Measurements from ENCODE around the gene HGF.

Gene HGF

DNA sequence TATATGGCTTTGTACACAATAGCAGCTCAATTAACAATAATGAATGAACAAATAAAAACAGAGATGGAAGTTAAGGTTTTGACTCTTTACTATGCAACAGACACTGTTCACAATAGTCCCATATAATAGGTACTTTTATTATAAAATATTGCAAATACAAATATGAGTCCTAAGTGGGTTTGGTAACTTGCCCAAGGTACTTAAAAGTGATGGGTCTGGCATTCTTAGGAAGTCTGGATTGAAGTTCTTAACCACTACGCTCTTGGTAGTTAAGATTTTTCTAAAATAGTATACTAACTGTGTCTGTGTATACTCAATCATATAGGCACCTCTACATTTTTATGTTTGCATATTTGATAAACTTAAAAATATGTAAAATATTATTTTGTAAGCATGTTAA lies 55.5 kb downstream of the HGF start:
- DNase-seq = no peak

DNA sequence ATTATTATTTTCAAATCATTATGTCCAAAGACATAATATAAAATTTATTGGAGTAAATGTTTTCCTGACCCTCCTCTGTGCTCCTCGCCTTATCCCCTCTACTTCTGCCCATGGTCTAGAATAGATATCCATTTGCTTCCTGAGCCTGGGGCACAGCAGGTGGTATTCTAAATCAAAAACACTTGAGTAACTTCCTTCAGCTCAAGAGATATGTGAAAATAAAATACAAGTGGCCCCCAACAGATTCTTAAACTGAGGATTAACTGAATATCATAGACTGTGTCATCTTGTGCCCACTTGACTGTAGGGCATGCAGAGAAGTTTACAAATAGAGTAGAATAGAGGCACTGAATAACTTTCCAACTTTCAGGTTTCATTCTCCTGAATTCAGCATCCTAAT lies 59.1 kb downstream of the HGF start:
- no peak for DNase-seq

DNA sequence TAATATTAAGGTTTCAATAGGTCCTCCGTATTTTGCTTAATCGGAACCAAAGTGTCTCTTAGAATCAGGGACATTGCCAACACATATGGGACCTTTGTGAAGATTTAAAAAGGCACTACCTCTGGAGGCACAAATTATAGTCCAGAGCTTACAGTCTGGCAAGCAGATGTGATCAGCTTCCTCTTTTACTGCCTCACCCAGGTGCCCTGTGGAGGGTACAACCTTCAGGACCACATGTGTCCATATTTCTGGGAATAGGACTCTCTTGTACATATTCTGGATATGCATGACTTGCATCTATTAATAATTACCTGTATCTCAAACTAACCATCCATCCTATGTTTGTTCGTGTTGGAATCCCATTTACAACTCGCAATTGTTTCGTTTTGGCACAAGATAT lies 60.0 kb downstream of the HGF start:
- no peak for DNase-seq

DNA sequence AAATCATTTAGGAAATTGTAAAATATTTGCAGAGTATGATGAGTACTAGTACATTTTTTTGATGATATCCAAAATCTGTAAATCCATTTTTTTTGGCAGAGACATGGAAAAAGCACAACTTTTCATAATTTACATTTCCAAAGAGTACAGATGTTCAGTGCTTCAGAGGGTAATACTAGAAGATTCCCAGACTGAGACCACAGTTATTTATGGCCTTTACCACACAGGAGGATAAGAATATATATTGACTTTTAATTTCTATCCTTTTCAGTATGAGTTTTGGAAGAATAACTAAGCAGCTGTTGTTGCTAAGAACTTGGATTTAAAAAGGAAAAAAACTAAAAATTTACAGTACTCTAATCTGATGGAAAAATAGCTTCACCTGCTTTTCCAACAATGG lies 61.9 kb downstream of the HGF start:
- DNase-seq = no peak

DNA sequence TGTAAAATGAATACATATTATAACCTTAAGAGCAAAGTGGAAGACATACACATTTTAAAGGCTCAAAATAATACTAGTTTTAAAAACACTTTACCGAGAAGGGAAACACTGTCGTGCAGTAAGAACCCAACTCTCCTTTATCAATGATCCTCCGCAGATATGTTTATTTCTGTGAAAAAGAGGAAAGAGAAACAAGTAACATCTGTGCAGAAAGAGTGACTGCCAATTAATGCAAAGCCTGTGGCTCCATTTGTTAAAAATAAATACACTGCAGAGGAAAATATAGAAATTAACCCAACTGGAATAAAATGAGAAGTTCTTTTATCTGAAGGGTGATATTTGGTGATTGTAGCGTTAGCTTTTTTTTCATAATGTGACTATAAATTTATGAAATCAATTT lies 62.7 kb downstream of the HGF start:
- DNase-seq = no peak

DNA sequence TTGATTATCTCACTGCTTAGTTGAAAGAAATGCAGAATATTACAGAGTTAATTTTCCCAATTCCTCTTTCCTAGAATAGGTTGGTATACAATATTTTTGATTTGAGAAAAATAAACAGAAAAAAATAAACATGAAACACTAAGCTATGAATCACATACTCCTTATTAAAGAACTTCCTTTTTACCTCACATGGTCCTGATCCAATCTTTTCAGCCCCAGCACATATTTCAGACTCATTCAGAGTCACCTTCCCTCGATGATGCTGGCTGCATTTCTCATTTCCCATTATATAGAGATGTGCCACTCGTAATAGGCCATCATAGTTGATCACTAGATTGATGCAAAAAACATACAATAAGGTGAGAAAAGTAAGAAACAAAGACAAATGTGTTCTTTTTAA lies 64.6 kb downstream of the HGF start:
- no peak for DNase-seq

DNA sequence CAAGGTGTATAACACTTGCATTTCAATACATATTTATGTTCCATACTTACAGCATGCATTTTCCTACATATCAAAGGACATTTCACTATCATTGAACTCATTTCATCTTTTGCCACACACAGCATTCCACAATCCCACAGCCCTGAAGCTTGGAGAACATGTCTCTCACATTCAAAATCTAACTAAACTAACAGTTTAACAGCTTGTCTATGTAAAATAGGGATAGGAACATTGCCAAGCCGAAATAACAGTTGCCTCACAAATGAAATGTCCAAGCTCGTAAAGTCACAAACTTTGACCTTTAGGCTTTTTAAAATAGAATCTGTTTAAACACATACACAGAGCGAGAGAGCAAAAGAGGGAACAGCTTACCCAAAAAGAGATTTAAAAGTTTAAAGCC lies 65.3 kb downstream of the HGF start:
- no peak for DNase-seq

DNA sequence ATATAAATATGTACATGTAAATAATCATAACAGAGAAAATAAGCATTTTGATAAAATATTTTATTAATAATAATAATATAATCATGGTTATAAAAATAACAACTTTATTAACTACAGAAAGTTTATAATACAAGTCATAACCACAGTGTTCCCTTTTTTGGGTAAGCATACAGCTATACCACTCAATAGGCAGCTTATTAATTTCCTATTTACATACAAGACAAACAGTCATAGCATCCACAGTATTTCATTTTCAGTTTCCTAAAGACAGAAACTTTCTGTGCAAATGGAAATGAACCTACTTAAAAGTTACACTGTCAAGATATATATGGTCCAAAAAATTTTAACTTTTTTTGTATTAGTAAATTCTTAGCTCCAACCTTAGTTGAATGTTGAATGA lies 70.9 kb downstream of the HGF start:
- DNase-seq = no peak

DNA sequence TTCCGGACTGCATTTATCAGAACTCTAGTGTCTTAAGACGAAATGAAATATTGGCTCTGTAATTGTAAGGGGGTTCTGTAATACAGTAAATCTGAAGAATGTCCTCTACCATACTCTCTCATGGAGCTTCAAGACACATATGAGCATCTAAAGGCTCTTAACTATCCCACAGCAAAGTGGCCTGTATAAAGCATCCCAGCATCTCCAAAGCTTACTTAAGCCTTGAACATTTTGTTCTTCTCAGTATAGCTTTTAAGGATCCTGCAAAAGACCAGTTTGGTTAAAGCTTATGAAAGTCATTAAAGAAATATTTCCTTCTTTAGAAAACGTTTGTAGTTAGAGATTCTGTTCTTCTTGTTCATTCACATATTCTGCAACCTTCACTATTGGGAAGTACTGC lies 75.1 kb downstream of the HGF start:
- no peak for DNase-seq

DNA sequence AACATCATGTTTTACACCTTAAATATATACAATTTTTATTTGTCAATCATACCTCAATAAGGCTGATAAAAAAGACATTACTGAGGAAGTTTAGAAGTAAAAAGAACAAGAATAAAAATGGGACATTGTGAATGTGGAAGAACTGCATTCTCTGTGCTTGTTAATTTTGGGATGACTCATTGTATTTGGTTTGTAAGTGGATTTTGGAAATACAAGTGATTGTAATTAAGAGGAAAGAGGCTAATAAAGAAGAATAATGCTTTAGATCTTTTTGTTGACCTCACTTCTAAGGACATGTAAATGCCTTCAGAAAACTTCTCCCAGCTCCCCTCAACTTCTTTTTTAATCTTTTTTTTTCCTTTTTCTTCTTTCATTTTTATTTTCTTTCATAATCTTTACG lies 76.0 kb downstream of the HGF start:
- no peak for DNase-seq

DNA sequence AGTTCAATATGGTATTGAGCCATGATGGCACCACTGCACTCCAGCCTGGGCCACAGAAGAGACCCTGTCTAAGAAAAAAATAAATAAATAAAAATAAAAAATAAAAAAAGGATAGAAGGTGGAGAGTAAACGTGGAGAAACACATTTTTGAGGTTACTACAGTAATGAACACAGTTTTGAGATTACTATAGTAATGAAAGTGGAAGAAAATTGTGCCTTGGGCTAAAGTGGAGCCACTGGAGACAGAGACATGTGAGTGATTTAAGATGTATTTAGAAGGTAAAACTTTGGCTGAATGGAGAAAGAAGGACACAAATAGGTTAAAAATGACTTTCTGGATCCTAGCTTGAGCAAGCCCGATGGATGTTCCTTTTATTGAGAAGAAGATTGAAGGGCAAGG lies 76.8 kb downstream of the HGF start:
- no peak for DNase-seq

DNA sequence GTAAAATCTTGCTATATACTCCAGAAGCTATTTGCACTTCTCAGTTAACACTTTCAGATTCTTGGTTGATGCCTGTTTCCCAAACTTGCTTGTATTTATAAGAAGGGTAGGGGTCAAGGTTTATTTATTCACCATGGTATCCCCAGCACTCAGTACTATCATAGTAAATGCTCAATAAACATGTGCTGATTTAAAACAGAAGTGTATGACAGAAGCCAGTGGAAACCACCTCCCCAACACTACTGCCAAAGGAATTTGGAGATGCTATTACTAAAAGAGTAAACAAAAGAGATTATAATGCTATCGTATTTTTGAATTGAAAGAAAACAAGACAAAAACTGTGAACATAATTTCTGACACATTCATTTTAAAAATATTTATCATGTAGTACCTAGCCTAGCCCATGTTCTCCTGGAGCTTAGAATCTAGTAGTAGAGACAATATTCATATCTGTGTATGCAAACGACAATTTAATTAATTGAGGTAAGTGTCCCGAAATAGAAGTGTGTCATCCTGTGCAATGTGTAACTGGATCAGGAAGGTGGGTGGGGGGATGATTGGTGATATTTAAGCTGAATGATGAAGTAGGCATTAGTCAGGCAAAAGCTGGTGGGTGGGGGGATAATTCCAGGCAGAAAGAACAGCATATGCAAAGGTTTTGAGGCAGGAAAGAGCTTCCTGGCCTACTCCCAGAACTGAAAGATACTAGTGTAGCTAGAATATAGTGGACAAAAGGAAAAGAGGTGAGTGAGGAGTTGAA lies 77.5 kb downstream of the HGF start:
- DNase-seq = no peak

DNA sequence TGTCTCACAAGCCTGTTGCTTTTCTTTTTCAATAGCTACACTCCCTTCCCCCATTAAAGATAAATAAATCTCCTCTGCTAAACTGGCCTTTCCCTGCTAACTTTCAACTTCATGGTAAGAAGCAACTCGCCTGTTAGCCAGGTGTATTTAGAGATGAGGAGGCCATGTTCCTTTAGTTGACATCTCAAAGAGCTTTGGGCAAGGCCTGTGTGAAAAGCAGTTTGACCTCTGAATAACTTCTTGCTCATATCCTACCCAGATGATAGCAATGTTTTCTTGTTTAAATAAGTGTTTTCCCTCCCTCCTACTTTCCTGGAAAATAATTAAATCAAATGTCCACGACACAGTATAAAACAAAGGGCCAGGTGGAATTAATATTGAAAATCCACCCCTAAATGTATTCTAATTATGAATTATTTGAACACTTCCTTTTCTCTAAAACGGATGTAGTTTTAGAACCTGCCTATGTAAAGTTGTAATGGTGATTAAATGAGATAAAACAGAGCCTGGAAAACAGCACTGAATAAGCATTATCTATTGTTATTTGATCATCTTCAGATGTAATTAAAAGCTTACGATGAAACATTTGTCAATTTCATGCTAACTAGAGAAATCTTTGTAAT lies 78.5 kb downstream of the HGF start:
- no peak for DNase-seq

DNA sequence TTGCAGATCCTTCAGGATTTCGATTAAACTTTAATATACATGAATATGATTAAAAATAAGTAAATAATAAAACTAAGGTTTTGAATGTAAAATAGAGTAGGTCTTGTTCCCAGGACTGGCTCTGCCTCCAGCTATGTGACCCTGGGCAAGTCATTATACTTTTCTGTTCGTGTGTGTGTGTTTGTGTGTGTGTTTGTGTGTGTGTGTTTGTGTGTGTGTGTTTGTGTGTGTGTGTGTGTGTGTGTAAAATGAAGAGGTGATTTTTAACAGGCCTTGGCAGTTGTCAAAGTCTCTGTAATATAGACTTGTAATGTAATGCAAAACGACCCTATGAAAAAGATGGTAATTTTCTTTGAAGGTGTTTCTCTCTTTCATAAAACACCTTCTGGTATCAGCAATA lies 79.2 kb downstream of the HGF start:
- no peak for DNase-seq

DNA sequence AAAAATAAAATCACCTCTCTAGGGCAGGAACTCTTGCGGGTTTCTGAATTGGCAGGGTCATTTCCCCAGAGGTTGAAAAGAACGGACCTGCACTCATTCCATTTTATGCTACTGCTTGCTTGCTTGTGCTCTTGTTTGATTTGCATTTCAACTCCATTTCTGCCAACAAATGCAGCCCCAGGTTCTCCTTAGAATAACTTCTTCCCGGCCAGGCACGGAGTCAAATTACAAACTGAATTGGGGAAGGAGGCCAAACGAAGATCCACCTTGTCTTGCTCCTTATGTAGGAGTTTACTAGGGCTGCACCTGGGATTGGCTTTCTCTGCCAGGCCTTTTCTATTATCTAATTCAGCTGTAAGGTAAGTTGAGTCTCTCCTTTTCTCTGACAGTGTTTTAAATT lies 79.6 kb downstream of the HGF start:
- DNase-seq = no peak

DNA sequence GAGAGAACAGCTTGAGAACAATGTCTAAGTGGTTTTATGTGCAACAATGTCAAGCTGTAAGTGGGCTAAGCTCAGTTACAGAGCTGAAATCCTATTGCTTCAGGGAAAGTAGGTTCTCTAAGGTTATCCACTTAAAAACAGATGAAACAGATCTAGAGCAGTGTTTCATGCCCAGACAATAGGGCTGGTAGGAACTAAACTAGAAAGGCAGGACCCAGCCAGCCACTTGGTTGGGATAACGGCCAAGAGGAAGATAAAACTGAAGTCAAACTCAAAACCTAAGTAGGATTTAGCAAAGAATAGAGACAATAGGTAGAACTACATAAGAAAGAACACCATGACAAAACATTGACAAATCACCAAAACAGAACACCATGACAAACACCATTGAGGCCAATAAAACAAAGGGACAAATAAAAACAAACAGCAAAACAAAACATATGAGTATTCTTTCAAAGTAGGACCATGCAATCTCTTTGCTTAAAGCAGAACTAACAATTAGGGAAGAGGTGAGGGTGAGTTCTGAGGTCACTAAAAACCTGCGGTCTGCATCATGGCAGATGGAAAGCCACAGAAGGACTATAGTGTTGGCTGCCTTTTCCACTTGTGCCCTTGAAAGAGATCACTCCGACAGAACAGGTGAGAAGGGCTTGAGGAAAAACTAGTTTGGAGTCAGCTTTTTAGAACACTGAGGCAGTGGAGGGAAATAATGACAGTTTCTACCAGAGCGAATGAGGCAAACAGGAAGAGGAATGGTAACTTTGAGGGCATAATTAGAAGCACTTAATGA lies 81.0 kb downstream of the HGF start:
- DNase-seq = no peak

DNA sequence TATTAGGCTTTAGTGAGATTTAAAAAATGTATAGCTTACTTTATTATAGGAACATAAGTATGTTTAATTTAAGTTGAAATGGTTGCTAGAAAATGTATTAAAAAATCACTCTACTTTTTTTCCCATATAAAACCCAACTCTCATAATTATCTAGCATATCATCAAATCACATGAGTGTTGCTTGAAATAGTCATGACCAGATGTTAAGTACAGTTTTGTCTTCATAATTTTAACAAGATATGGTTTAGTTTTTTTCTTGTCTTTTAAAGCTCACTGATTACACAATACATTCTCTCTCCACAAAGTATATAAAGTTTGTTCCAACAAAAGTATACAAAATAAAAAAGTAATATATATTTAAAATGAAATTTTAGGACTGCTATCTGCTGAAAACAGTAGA lies 82.8 kb downstream of the HGF start:
- no peak for DNase-seq

DNA sequence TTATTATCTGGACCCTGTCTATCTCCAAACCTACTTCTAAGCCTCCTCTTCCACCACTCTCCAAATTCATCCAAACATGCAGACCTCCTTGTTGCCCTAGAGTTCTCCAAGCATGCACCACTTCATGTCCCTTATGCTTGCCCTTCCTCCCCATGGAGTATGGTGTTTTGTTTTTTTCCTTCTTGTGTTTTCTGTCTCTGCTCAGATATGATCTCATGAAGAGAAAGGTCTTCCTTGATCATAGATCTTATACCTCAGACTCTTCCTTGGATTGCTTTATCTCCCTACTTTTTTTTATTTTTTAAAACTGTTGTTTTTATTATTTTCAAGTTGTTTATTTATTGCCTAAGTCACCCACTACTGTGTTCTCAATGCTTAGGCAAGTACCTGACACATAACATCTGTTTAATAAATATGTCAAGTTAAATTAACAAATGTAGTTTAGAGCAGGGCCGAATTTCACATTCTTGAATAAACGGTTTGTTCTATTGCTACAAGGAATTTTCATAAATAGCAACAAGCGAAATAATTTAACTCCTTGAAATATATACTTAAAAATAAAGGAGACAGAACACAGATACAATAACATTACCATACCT lies 84.5 kb downstream of the HGF start:
- no peak for DNase-seq

DNA sequence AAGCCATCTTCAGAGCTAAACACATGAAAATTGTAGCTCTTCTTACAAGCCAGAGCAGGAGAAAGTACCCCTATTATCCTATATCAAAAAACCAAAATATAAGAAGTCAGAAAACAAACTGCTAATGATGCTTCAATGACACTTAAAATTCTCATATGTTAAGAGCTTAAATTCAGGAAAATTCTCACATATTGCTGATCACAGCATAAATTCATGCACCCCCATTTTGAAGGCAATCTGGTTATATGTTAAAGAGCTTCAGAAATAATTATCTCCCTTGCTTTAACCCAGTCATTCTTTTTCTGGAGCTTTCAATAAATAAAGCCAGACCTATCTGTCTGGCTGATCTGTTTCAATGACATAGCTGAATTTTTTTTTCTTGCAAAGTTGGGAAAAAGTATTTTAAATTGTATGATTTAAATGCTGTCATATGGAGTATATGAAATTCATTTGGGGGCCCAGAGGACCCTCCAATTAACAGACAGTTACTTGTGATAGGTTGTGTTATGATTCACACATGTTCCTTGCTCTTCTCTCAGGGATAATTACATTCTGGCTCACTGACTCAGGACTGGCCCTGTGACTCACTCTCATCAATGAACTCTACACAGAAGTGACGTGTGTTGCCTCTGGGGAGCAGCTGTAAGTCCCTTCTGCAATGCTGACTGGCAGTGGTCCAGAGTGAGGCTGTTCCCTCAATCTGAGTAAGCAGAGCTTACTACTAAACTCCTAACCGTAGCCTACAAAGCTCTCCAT lies 85.2 kb downstream of the HGF start:
- DNase-seq = peak; percentile 44 to 73

DNA sequence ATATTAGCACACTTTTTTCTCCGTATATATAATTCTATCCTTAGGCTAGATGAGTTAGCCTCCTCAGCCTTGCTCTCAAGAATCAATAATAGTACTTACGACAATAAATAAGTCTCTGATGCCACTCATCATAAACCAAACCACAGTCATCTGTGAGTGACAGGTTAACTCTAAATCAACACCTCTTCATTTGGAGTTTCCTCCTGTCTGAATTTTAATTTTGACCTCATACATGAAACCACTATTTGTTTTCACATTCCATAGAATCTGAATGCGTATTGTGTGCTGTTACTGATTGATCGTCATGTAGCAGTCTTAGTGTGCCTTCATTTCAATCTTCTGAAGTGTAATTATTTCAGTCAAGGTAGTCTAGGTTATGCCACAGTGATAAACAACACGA lies 85.8 kb downstream of the HGF start:
- DNase-seq = no peak

DNA sequence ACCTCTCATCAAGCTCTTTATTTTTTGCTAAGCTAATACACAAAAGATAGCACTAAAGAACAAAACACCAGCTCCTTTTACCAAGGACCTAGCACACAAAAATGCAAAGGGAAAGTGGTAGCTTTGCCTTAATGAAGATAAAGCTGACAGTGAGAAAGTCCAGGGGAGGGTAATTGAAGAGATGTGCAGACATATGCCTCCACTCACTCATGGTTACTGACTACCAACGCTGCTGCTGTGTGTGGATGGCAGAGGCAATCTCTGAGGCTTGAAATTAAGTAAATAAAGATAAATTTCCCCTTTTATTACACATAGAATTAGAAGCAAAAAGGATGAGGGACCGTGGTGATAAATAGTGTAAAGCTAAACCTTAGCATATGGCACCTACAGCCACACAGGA lies 87.0 kb downstream of the HGF start:
- no peak for DNase-seq

DNA sequence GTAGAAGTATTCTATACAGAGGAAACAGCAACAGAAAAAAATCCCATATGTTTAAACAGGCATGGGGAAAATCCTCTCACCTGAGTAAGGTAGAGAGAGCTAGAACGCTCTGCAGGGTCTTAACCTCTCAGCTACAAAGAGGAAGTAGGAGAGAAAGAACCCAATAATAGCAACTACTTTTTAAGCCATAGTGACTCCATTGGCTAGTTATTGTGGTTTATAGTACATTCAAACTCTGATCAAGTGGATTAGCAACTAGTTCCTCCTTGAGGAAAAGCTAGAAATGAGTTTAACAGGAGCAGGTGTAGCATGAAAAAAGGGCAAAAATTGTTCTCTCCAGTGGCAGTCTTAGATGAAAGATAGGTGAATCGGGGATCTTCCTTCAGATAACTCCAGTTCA lies 89.7 kb downstream of the HGF start:
- no peak for DNase-seq

DNA sequence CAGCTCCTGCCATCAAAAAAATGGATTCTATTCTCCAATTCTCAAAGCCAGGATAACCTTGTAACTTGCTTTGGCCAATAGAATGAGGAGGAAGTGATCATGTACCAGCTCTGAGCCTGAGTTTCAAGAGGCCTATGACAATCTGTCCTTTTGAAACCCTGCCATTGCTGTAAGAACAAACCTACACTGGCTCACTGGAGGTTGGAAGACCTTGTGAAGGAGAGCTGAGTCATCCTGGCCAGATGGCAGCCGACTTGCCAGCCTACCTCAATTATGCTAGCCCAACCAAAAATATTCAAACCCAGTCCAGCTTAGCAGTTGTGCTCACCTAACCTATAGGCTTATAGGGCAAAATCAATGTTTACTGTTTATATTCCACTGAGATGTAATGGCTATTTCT lies 93.0 kb downstream of the HGF start:
- DNase-seq = no peak

Measured in hippocampal formation (tissue), 2 donors.